CD4-positive, CD25-positive, alpha-beta regulatory T cell (primary cell): ENCODE data around the gene GABRG3. TPM values are rescaled to one million over a fixed set of nuclear protein-coding genes. Genes with fewer than 3 reads are reported as not detected.
"Not testable (repeated sequence)": the region's sequence is repeated elsewhere in the genome, so short reads cannot be mapped to it uniquely, and the experiment has no call there.

Experiments
- ATAC-seq, 2 donors: fragments of 150-1000 bp; cut with Tn5 transposase; one replicate each; pipeline ENCODE4 v1.10.0; 2021; ENCODE audit warnings: low read depth in 2 of 2, moderate number of reproducible peaks in 2 of 2, moderate library complexity in 1 of 2
- DNase-seq, 3 donors: peaks; one replicate each; pipeline versions ENCODE4 v3.0.0 to v3.0.0-alpha.2; 2012 to 2022; ENCODE audit warnings: mixed read lengths in 1 of 3
- H3K27ac ChIP-seq: one replicate; pipeline ENCODE4 v1.7.0; 2013; ENCODE audit warnings: mild to moderate bottlenecking, low read length; ENCODE audit not compliant: insufficient read depth, poor library complexity, severe bottlenecking
- H3K27me3 ChIP-seq: one replicate; pipeline ENCODE4 v1.7.0; 2013; ENCODE audit warnings: low read length; ENCODE audit not compliant: control insufficient read depth, insufficient read depth
- H3K36me3 ChIP-seq: one replicate; pipeline ENCODE4 v1.7.0; 2013; ENCODE audit warnings: mild to moderate bottlenecking, low read length, moderate library complexity; ENCODE audit not compliant: control insufficient read depth, insufficient read depth
- H3K4me1 ChIP-seq: 2 replicates; pipeline ENCODE4 v1.7.0; 2013; ENCODE audit warnings: mild to moderate bottlenecking, low read length; ENCODE audit not compliant: insufficient read depth, control insufficient read depth, poor library complexity, severe bottlenecking
- H3K4me3 ChIP-seq: one replicate; pipeline ENCODE4 v1.7.0; 2013; ENCODE audit warnings: low read depth, mild to moderate bottlenecking, low read length, moderate library complexity
- H3K9me3 ChIP-seq, 2 experiments: 1 replicate in 1 of 2; 2 replicates in 1 of 2; pipeline ENCODE4 v1.7.0; 2013; ENCODE audit warnings: low read length in 2 of 2, mild to moderate bottlenecking in 1 of 2, moderate library complexity in 1 of 2; ENCODE audit not compliant: control insufficient read depth in 2 of 2
- H3K27ac Mint-ChIP-seq, 3 donors: one replicate each; pipeline ENCODE4 v1.8.0; 2020 to 2022; ENCODE audit warnings: mild to moderate bottlenecking in 3 of 3, mixed read lengths in 3 of 3, moderate library complexity in 2 of 3
- H3K27me3 Mint-ChIP-seq: one replicate; pipeline ENCODE4 v1.8.0; 2022; ENCODE audit warnings: mild to moderate bottlenecking, mixed read lengths
- H3K36me3 Mint-ChIP-seq: one replicate; pipeline ENCODE4 v1.8.0; 2020; ENCODE audit warnings: mixed read lengths
- H3K4me1 Mint-ChIP-seq, 4 donors: one replicate each; pipeline ENCODE4 v1.8.0; 2020 to 2022; ENCODE audit warnings: mixed read lengths in 4 of 4, mild to moderate bottlenecking in 1 of 4
- H3K4me3 Mint-ChIP-seq, 4 donors: one replicate each; pipeline ENCODE4 v1.8.0; 2020 to 2022; ENCODE audit warnings: mild to moderate bottlenecking in 4 of 4, mixed read lengths in 4 of 4, moderate library complexity in 3 of 4
- H3K9me3 Mint-ChIP-seq, 7 donors: one replicate each; pipeline ENCODE4 v1.8.0; 2020 to 2022; ENCODE audit warnings: mixed read lengths in 7 of 7, mild to moderate bottlenecking in 3 of 7, moderate library complexity in 2 of 7
- polyA plus RNA-seq, 4 donors: library from polyadenylated mRNA; unstranded; fragments of 300-500 nt; fragmentation: Illumina TruSeq; gene quantifications; one replicate each; pipeline ENCODE4 v1.2.3, GENCODE V29; 2021
- total RNA-seq: library from RNA; stranded (reverse); gene quantifications from one replicate; pipeline ENCODE4 v1.2.3, GENCODE V29; 2022

Gene GABRG3
- total and polyA plus RNA-seq, 5 donors from 2014 or later = not detected

DNA sequence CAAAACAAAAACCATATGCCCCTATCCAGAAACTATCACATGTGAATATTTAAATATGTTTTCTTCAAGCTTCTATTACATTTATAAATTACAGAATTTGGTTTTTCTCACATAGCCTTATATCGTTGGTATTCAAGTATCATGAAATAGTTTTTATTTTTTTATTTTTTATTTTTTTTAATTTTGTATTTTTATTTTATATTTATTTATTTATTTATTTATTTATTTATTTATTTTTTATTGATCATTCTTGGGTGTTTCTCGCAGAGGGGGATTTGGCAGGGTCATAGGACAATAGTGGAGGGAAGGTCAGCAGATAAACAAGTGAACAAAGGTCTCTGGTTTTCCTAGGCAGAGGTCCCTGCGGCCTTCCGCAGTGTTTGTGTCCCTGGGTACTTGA, 32.0 kb downstream of the GABRG3 start:
- H3K4me3 ChIP-seq, H3K4me3 Mint-ChIP-seq, H3K36me3 ChIP-seq, DNase-seq, H3K4me1 Mint-ChIP-seq, H3K27ac Mint-ChIP-seq, H3K27me3 Mint-ChIP-seq, H3K9me3 ChIP-seq, ATAC-seq, H3K36me3 Mint-ChIP-seq, H3K27me3 ChIP-seq, H3K4me1 ChIP-seq, H3K27ac ChIP-seq: not testable (repeated sequence)
- peaks cover 0 to 18% (median 5%) of the 10 kb centered on the region in 7 donors for H3K9me3 Mint-ChIP-seq

DNA sequence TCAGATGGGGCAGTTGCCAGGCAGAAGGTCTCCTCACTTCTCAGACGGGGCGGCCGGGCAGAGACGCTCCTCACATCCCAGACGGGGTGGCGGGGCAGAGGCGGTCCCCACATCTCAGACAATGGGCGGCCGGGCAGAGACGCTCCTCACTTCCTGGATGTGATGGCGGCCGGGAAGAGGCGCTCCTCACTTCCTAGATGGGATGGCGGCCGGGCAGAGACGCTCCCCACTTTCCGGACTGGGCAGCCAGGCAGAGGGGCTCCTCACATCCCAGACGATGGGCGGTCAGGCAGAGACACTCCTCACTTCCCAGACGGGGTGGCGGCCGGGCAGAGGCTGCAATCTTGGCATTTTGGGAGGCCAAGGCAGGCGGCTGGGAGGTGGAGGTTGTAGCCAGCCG, 33.2 kb downstream of the GABRG3 start:
- not testable (repeated sequence) for H3K27me3 Mint-ChIP-seq, H3K27ac Mint-ChIP-seq, H3K4me1 ChIP-seq, ATAC-seq, H3K36me3 Mint-ChIP-seq, H3K4me3 ChIP-seq, H3K27ac ChIP-seq, H3K9me3 ChIP-seq, H3K4me1 Mint-ChIP-seq, H3K36me3 ChIP-seq, DNase-seq, H3K4me3 Mint-ChIP-seq, H3K27me3 ChIP-seq
- peaks cover 0 to 18% (median 5%) of the 10 kb centered on the region in 7 donors for H3K9me3 Mint-ChIP-seq

DNA sequence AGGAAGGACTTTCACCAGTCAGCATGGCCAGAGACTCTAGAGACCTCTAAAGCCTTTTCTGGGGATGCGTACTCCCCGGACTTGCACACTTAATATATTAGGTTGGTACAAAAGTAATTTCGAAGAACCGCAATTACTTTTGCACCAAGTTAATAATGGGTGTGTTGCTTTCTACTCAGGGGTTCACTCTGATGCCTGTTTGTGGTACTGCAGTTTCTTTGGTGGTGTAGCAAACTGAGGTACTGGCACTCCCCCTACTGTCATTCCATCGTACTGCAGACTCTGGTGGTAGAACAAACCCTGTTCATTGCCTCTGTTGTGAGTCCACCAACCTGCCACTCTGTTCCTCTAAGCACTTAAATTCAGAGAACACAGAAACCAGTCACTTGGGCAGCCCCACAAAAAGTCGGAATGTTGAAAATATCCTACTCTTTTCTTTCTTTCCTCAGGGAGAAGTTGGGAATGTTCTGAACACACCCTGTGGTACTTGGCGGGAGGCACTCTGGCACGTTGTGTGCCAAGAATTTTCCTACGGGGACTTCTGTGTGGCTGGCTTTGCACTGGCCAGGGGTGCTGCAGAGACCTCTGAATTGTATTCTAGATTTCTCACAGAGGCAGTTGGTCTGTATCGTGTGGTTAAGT, 46.3 kb downstream of the GABRG3 start:
- Histone ChIP-seq H3K36me3 (no peaks in the 10 kb centered on the region), H3K27me3 (no peaks in the 10 kb centered on the region), H3K9me3 (no peaks in the 10 kb centered on the region), H3K27ac (no peak overlapping the region), H3K4me1 (no peaks in the 10 kb centered on the region), H3K4me3 (no peak overlapping the region)
- DNase-seq = peak in 1 of 3 donors; percentile 35
- no peak for ATAC-seq
- H3K27me3 Mint-ChIP-seq = no peaks in the 10 kb centered on the region
- H3K27ac Mint-ChIP-seq = no peak overlapping the region
- H3K36me3 Mint-ChIP-seq = no peaks in the 10 kb centered on the region
- no peaks in the 10 kb centered on the region for H3K4me1 Mint-ChIP-seq
- no peak overlapping the region for H3K4me3 Mint-ChIP-seq
- peaks cover 0 to 13% (median 6%) of the 10 kb centered on the region in 7 donors for H3K9me3 Mint-ChIP-seq

DNA sequence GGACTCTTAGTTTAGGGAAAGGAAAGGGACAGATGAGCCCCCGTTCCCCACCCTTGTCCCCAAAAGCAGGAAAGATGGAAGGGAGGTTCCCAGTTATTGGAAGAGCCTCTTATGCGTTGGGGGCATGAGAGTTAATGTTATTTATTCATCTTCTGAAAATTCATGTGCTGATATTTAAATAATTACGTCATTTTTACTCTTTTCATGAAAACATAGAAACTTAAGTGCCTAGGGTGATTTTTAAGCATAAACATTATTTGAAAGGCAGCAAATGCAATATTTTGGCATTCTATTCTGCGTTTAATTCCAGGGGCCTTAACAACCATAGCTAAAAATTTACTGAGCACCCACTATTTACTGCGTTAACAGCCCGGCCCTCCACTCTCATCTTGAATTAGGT, 48.7 kb downstream of the GABRG3 start:
- Histone ChIP-seq H3K27ac (no peak overlapping the region), H3K36me3 (no peaks in the 10 kb centered on the region), H3K27me3 (no peaks in the 10 kb centered on the region), H3K9me3 (no peaks in the 10 kb centered on the region), H3K4me1 (no peaks in the 10 kb centered on the region), H3K4me3 (no peak overlapping the region)
- ATAC-seq (no peak), DNase-seq (no peak)
- H3K36me3 Mint-ChIP-seq = no peaks in the 10 kb centered on the region
- H3K4me3 Mint-ChIP-seq = no peak overlapping the region
- peaks cover 0 to 14% (median 6%) of the 10 kb centered on the region in 7 donors for H3K9me3 Mint-ChIP-seq
- H3K27me3 Mint-ChIP-seq = no peaks in the 10 kb centered on the region
- H3K4me1 Mint-ChIP-seq = no peaks in the 10 kb centered on the region
- no peak overlapping the region for H3K27ac Mint-ChIP-seq

DNA sequence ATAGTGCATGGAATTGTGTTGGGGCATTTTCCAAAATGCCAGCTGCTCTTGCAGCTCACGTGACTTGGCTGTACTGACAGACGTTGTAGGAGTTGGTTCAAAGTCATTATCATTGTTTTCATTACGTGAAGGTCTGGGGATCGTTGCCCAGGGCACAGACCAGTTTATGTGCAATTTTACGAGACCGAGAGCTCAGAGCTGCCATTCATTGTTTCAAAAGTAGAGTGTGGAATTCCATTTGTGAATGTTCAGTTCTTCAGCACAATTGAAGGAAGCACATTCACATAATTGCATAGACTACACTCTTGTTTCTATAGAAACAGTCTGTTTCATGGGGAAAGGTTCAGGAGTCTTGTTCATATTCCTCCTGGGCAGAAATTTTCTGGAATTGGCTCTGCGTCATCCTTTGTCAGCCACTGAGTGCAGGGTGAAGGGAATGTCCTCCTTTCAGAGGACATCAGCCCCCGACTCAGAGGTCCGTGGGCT, 54.5 kb downstream of the GABRG3 start:
- Histone ChIP-seq H3K27ac (no peak overlapping the region), H3K9me3 (no peaks in the 10 kb centered on the region), H3K36me3 (no peaks in the 10 kb centered on the region), H3K27me3 (no peaks in the 10 kb centered on the region), H3K4me1 (no peaks in the 10 kb centered on the region), H3K4me3 (no peak overlapping the region)
- peaks cover 4% of the 10 kb centered on the region for H3K27me3 Mint-ChIP-seq
- no peak for DNase-seq
- no peak overlapping the region for H3K4me3 Mint-ChIP-seq
- H3K4me1 Mint-ChIP-seq = no peaks in the 10 kb centered on the region
- ATAC-seq = no peak
- peaks cover 0 to 8% (median 2%) of the 10 kb centered on the region in 7 donors for H3K9me3 Mint-ChIP-seq
- no peaks in the 10 kb centered on the region for H3K36me3 Mint-ChIP-seq
- H3K27ac Mint-ChIP-seq = no peak overlapping the region

DNA sequence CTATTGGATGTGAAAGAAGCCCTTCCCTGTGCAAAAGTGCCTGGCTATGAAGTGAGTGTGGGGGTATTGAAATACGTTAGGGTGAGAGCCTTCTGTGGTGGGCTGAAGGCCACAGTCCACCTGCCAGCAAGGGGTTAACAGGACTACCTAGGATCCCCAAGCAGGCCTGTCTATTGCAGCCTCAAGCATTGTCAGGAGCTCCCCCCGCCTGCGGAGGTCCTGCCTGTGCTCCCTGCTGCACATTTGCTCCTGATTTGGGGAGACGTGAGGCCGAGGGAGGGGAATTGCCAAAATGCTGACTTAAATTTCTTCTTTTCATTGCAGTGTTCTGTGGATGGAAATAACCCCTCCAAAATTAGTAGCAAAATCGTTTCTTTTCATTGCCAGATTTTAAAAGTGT, 56.2 kb downstream of the GABRG3 start:
- Histone ChIP-seq H3K27ac (no peak overlapping the region), H3K4me3 (no peak overlapping the region), H3K36me3 (no peaks in the 10 kb centered on the region), H3K4me1 (no peaks in the 10 kb centered on the region), H3K27me3 (no peaks in the 10 kb centered on the region), H3K9me3 (no peaks in the 10 kb centered on the region)
- Mint-ChIP-seq H3K4me1 (no peaks in the 10 kb centered on the region), H3K36me3 (no peaks in the 10 kb centered on the region), H3K9me3 (peaks cover 0 to 8% (median 1%) of the 10 kb centered on the region in 7 donors), H3K4me3 (no peak overlapping the region), H3K27ac (no peak overlapping the region), H3K27me3 (peaks cover 4% of the 10 kb centered on the region)
- DNase-seq (no peak), ATAC-seq (no peak)

DNA sequence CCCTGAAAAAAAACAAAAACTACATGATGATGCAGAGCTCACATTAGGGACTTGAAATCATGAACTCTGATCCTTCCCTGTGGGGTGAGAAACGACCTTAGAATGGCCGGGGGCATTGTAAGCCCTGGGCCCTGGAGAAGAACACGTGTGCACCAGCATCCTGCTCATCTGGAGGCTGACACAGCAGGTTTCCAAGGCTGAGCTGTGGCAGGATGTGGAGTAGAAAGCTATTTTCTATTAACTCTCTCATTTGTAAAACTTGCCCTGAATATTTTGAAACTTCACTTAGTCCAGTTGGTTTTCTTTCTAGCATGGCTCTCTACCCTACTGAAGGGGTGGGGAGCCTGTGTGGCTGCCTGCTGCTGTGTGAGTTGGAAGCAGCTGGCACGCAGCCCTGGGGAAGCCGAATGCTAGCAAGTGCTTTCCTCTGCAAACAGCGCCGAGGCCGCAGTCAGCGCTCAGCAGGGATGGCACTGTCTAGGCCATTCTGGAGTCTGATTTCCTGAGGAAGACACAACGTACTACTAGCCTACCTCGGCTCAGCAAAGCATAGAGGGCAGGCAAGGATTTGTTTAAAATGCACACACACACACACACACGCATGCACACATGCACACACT, 58.0 kb downstream of the GABRG3 start:
- no peak overlapping the region for H3K27ac Mint-ChIP-seq
- H3K36me3 Mint-ChIP-seq = no peaks in the 10 kb centered on the region
- H3K9me3 Mint-ChIP-seq = peaks cover 0 to 5% (median 0%) of the 10 kb centered on the region in 7 donors
- H3K9me3 ChIP-seq = no peaks in the 10 kb centered on the region
- no peak overlapping the region for H3K27ac ChIP-seq
- no peak overlapping the region for H3K4me3 ChIP-seq
- H3K36me3 ChIP-seq = no peaks in the 10 kb centered on the region
- H3K4me1 ChIP-seq = no peaks in the 10 kb centered on the region
- H3K4me3 Mint-ChIP-seq = no peak overlapping the region
- H3K27me3 ChIP-seq = no peaks in the 10 kb centered on the region
- peaks cover 4% of the 10 kb centered on the region for H3K27me3 Mint-ChIP-seq
- no peaks in the 10 kb centered on the region for H3K4me1 Mint-ChIP-seq
- no peak for DNase-seq
- ATAC-seq = no peak

DNA sequence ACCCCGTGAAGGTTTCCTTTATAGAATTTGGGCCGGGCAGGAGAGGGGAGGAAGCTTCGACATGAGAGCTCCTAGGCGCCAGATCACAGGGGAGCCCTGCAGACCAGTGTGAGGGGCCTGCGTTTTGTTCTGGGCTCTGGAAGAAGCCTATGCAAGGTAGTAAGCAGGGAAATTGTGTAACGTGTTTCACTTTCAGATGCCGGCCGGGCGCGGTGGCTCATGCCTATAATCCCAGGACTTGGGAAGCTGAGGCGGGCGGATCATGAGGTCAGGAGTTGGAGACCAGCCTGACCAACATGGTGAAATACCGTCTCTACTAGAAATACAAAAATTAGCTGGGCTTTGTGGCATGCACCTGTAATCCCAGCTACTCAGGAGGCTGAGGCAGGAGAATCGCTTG, 65.2 kb downstream of the GABRG3 start:
- Histone ChIP-seq H3K27ac (no peak overlapping the region), H3K27me3 (no peaks in the 10 kb centered on the region), H3K4me3 (no peak overlapping the region), H3K36me3 (no peaks in the 10 kb centered on the region), H3K4me1 (no peaks in the 10 kb centered on the region), H3K9me3 (no peaks in the 10 kb centered on the region)
- no peaks in the 10 kb centered on the region for H3K4me1 Mint-ChIP-seq
- H3K27ac Mint-ChIP-seq = no peak overlapping the region
- H3K36me3 Mint-ChIP-seq = no peaks in the 10 kb centered on the region
- H3K9me3 Mint-ChIP-seq = peaks cover 0 to 14% (median 2%) of the 10 kb centered on the region in 7 donors
- DNase-seq (no peak), ATAC-seq (no peak)
- H3K27me3 Mint-ChIP-seq = no peaks in the 10 kb centered on the region
- no peak overlapping the region for H3K4me3 Mint-ChIP-seq
